ENCODE results near the gene SCG5. TPM values are rescaled to one million over a fixed set of nuclear protein-coding genes. Genes with fewer than 3 reads are reported as not detected.
A peak's percentile ranks its signal among the peaks of the same experiment; 100 is the strongest.

SCG5 gene
- total RNA-seq, 1 experiment from 2014 or later: 1.3 TPM

DNA sequence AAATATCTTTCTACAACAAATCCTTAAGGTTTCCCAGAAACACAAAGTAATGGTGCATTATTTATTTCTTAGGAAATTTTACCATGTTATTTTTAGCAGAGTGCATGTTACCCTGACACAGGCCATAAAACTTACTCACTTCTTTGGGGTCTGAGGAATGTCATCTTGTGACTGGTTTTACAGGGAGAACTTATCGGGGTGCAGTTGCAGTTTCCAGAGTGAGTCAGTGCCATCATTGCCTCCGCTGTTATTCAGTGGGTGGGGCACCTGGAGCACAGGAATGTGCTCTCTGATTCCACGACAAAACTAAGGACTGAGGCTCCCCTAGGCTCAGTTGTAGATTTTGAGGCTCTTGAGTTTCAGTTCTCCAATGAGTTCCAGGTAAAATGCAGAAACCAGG lies 65.2 kb downstream of the SCG5 start:
- H4K20me1 ChIP-seq (ENCODE audit: low read length): no peaks in the 10 kb centered on the region
- no peaks in the 10 kb centered on the region for H3K9me2 ChIP-seq (replicated peaks; ENCODE audit: low read length)
- peak overlapping the region; percentile 43 for H3K4me2 ChIP-seq (ENCODE audit: low read length)
- no peak overlapping the region for H3K4me3 ChIP-seq (ENCODE audit: low read length)
- H3F3A ChIP-seq (ENCODE audit: low read length, unreplicated experiment): no peaks in the 10 kb centered on the region
- H3K9me3 ChIP-seq (ENCODE audit: low read length): no peaks in the 10 kb centered on the region
- H3K9ac ChIP-seq (ENCODE audit: low read length): peak overlapping the region; percentile 6
- no peaks in the 10 kb centered on the region for H3K36me3 ChIP-seq (ENCODE audit: low read depth, low read length)
- ChIA-PET CTCF (no interaction called here), POLR2A (ENCODE audit: unreplicated experiment) (no interaction called here)
- H3K27ac ChIP-seq (ENCODE audit: low read length): peak overlapping the region; percentile 64
- TF ChIP-seq, protein P1, sequence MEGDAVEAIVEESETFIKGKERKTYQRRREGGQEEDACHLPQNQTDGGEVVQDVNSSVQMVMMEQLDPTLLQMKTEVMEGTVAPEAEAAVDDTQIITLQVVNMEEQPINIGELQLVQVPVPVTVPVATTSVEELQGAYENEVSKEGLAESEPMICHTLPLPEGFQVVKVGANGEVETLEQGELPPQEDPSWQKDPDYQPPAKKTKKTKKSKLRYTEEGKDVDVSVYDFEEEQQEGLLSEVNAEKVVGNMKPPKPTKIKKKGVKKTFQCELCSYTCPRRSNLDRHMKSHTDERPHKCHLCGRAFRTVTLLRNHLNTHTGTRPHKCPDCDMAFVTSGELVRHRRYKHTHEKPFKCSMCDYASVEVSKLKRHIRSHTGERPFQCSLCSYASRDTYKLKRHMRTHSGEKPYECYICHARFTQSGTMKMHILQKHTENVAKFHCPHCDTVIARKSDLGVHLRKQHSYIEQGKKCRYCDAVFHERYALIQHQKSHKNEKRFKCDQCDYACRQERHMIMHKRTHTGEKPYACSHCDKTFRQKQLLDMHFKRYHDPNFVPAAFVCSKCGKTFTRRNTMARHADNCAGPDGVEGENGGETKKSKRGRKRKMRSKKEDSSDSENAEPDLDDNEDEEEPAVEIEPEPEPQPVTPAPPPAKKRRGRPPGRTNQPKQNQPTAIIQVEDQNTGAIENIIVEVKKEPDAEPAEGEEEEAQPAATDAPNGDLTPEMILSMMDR (conservative IDR thresholded peaks at IDR 0.05; ENCODE audit: low read depth, low read length): no peak
- no peak for TF ChIP-seq EZH2phosphoT487 (IDR thresholded peaks at IDR 0.05; ENCODE audit: borderline replicate concordance, low read length)
- TF ChIP-seq EZH2 (IDR thresholded peaks at IDR 0.05; ENCODE audit: low read length, unreplicated experiment): no peak
- intact Hi-C loops (cut with micrococcal nuclease): loop anchor here (5.0 kb wide), 1 partner anchor 44 kb away; no protein-coding TSS in a partner anchor
- H3K79me2 ChIP-seq (ENCODE audit: low read length): no peaks in the 10 kb centered on the region
- DNase-seq (peak; percentile 69), ATAC-seq (peak; percentile 69)
- no TSS peak for BruUV-seq (replicated peaks)
- peaks cover 39% of the 10 kb centered on the region for H3K4me1 ChIP-seq (ENCODE audit: insufficient read depth, low read length)
- 0 out of 2 replicates have a peak overlapping the region, but pooled peaks have one; percentile 8 for H2AFZ ChIP-seq (ENCODE audit: low read length)
- no peaks in the 10 kb centered on the region for H3K27me3 ChIP-seq (ENCODE audit: low read length)

DNA sequence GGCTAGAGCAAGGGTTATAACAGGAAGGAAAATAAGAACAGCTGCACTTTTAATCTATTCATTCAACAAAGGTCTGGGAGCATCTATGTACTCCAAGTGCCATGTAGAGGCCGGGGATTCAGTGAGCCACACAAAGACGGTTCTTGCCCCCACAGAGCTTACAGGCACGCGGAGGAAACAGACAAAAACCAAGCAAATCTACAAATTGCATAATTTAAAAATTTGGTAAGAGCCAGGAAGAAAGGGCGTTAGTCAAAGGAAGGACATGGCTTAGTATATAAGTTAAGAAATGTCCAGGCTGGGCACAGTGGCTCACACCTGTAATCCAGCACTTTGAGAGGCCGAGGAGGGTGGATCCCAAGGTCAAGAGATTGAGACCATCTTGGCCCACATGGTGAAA lies 65.9 kb downstream of the SCG5 start:
- Histone ChIP-seq H3F3A (ENCODE audit: low read length, unreplicated experiment) (no peaks in the 10 kb centered on the region), H3K9me3 (ENCODE audit: low read length) (no peaks in the 10 kb centered on the region), H3K4me1 (ENCODE audit: insufficient read depth, low read length) (peaks cover 35% of the 10 kb centered on the region), H3K27me3 (ENCODE audit: low read length) (no peaks in the 10 kb centered on the region), H3K9ac (ENCODE audit: low read length) (no peak overlapping the region), H3K27ac (ENCODE audit: low read length) (peak overlapping the region; percentile 64; the same call in 1 of the 2 replicates), H2AFZ (ENCODE audit: low read length) (no peak overlapping the region), H3K4me3 (ENCODE audit: low read length) (no peak overlapping the region), H3K79me2 (ENCODE audit: low read length) (no peaks in the 10 kb centered on the region), H3K4me2 (ENCODE audit: low read length) (peak overlapping the region; percentile 43), H3K9me2 (replicated peaks; ENCODE audit: low read length) (no peaks in the 10 kb centered on the region), H3K36me3 (ENCODE audit: low read depth, low read length) (no peaks in the 10 kb centered on the region), H4K20me1 (ENCODE audit: low read length) (no peaks in the 10 kb centered on the region)
- BruUV-seq (replicated peaks): no TSS peak
- ChIA-PET POLR2A (ENCODE audit: unreplicated experiment) (no interaction called here), CTCF (no interaction called here)
- ATAC-seq (no peak), DNase-seq (no peak)
- TF ChIP-seq EZH2phosphoT487 (IDR thresholded peaks at IDR 0.05; ENCODE audit: borderline replicate concordance, low read length) (no peak), EZH2 (IDR thresholded peaks at IDR 0.05; ENCODE audit: low read length, unreplicated experiment) (no peak)
- TF ChIP-seq, protein P1 (conservative IDR thresholded peaks at IDR 0.05; ENCODE audit: low read depth, low read length): no peak
- intact Hi-C loops (cut with micrococcal nuclease): loop anchor here (5.0 kb wide), 1 partner anchor 45 kb away; no protein-coding TSS in a partner anchor

DNA sequence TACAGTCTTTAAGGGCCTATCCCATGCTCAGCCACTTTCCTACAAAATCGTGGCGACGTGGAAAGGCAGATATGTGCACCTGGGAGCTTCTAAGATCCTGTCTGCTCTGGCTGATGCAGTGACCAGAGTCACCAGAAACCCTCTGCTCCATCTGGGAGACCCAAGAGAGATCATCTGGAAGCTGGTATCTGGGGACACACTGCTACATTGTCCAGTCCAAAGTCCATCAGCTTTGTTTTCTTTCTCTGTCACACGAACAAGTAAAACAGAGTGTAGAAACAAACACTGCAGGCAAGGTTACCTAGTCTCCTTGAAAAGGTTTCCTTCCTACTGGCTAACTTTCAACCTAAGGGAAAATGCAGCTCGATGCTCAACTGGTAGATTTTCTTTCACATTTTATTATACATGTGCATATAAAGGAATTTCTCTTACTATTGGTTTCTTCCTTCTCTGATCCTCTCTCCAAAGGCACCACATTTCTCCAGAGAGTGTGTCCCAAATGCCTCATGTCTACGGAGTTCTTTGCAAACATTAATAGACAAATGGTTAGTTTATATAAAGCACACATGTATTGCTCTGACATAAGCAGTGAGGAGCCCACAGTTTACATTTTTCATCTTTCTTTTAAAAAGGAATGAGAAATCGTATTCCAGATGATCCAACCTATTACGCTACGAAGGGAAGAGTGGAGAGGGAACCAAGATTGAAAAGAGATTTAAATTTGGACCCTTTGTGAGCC lies 68.0 kb downstream of the SCG5 start:
- Histone ChIP-seq H3K27ac (ENCODE audit: low read length) (no peak overlapping the region), H3K79me2 (ENCODE audit: low read length) (no peaks in the 10 kb centered on the region), H3K27me3 (ENCODE audit: low read length) (no peaks in the 10 kb centered on the region), H3F3A (ENCODE audit: low read length, unreplicated experiment) (no peaks in the 10 kb centered on the region), H3K9me3 (ENCODE audit: low read length) (no peaks in the 10 kb centered on the region), H4K20me1 (ENCODE audit: low read length) (no peaks in the 10 kb centered on the region), H2AFZ (ENCODE audit: low read length) (no peak overlapping the region), H3K4me2 (ENCODE audit: low read length) (no peak overlapping the region), H3K9ac (ENCODE audit: low read length) (no peak overlapping the region), H3K9me2 (replicated peaks; ENCODE audit: low read length) (no peaks in the 10 kb centered on the region), H3K36me3 (ENCODE audit: low read depth, low read length) (no peaks in the 10 kb centered on the region), H3K4me3 (ENCODE audit: low read length) (no peak overlapping the region), H3K4me1 (ENCODE audit: insufficient read depth, low read length) (peaks cover 30% of the 10 kb centered on the region)
- intact Hi-C loops (cut with micrococcal nuclease): loop anchor here (5.0 kb wide), 1 partner anchor 47 kb away; no protein-coding TSS in a partner anchor
- TF ChIP-seq EZH2 (IDR thresholded peaks at IDR 0.05; ENCODE audit: low read length, unreplicated experiment): no peak
- TF ChIP-seq EZH2phosphoT487 (IDR thresholded peaks at IDR 0.05; ENCODE audit: borderline replicate concordance, low read length): no peak
- TF ChIP-seq, protein P1 (conservative IDR thresholded peaks at IDR 0.05; ENCODE audit: low read depth, low read length): no peak
- ChIA-PET CTCF (no interaction called here), POLR2A (ENCODE audit: unreplicated experiment) (no interaction called here)
- ATAC-seq (no peak), DNase-seq (no peak)
- BruUV-seq (replicated peaks): no TSS peak

All from PC-3 (cell line).